HepG2 (cell line): Measurements from ENCODE around the gene ADI1. TPM values are rescaled to one million over a fixed set of nuclear protein-coding genes. Genes with fewer than 3 reads are reported as not detected.

Experiments
- ATF4 ChIP-seq, 2 experiments: fragments of 450-650 bp in 1 of 2; sonication (generic) in 1 of 2; formaldehyde crosslinking; IDR thresholded peaks; 2 replicates each; pipeline versions ENCODE4 v1.5.0 to v1.8.0; 2020 to 2022; ENCODE audit warnings: mild to moderate bottlenecking in 1 of 2, missing genetic modification reagents in 1 of 2
- CHCHD3 ChIP-seq: sonication (generic); formaldehyde crosslinking; IDR thresholded peaks from 2 replicates; pipeline ENCODE4 v1.8.0; 2022; ENCODE audit warnings: mild to moderate bottlenecking, missing genetic modification reagents, moderate library complexity
- EP300 ChIP-seq, 3 experiments: sonication (generic) in 1 of 3; formaldehyde crosslinking in 1 of 3; IDR thresholded peaks; 2 replicates each; pipeline versions ENCODE4 v1.5.1 to v1.6.1; 2011 to 2020; ENCODE audit warnings: low read depth in 2 of 3, low read length in 2 of 3, borderline replicate concordance in 1 of 3, improper control_type of control experiment in 1 of 3, mild to moderate bottlenecking in 1 of 3, missing genetic modification reagents in 1 of 3, moderate library complexity in 1 of 3
- EZH2 ChIP-seq: conservative IDR thresholded peaks from 2 replicates; pipeline ENCODE4 v1.6.1; 2012; ENCODE audit warnings: mild to moderate bottlenecking, low read depth, low read length, moderate library complexity
- IKZF1 ChIP-seq: fragments of 450-650 bp; IDR thresholded peaks from 2 replicates; pipeline ENCODE4 v1.7.1; 2016
- KLF9 ChIP-seq: IDR thresholded peaks from 2 replicates; pipeline ENCODE4 v1.6.1; 2016; ENCODE audit warnings: low read depth
- NFIB ChIP-seq: sonication (generic); formaldehyde crosslinking; IDR thresholded peaks from 2 replicates; pipeline ENCODE4 v1.9.0; 2021; ENCODE audit warnings: missing genetic modification reagents, mild to moderate bottlenecking, borderline replicate concordance
- NR1H2 ChIP-seq: sonication (generic); formaldehyde crosslinking; IDR thresholded peaks from 2 replicates; pipeline ENCODE4 v1.8.1; 2022; ENCODE audit warnings: low read depth, missing genetic modification reagents, borderline replicate concordance
- PHF21A ChIP-seq: sonication (generic); formaldehyde crosslinking; IDR thresholded peaks from 2 replicates; pipeline ENCODE4 v1.5.0; 2020; ENCODE audit warnings: mild to moderate bottlenecking, missing genetic modification reagents
- RFX3 ChIP-seq: IDR thresholded peaks from 2 replicates; pipeline ENCODE4 v1.6.1; 2016; ENCODE audit warnings: missing biosample characterization, missing genetic modification reagents
- SMAD1 ChIP-seq: sonication (generic); formaldehyde crosslinking; IDR thresholded peaks from 2 replicates; pipeline ENCODE4 v1.4.0; 2020; ENCODE audit warnings: missing genetic modification reagents, low read depth, mild to moderate bottlenecking, borderline replicate concordance
- ZKSCAN1 ChIP-seq: fragments of 150-350 bp; IDR thresholded peaks from 2 replicates; pipeline ENCODE4 v1.6.1; 2014; ENCODE audit warnings: low read length
- ZNF414 ChIP-seq: sonication (generic); formaldehyde crosslinking; IDR thresholded peaks from 2 replicates; pipeline ENCODE4 v1.5.0; 2020; ENCODE audit warnings: missing genetic modification reagents
- ZNF513 ChIP-seq: sonication (generic); formaldehyde crosslinking; conservative IDR thresholded peaks from 2 replicates; pipeline ENCODE4 v1.5.0; 2020; ENCODE audit warnings: missing genetic modification reagents
- ZNF768 ChIP-seq: sonication (generic); formaldehyde crosslinking; IDR thresholded peaks from 2 replicates; pipeline ENCODE4 v1.4.0; 2020; ENCODE audit warnings: missing genetic modification reagents
- ZNF784 ChIP-seq: sonication (generic); formaldehyde crosslinking; IDR thresholded peaks from 2 replicates; pipeline ENCODE4 v1.5.1; 2020; ENCODE audit warnings: missing genetic modification reagents, mild to moderate bottlenecking, borderline replicate concordance
- ZNF891 ChIP-seq: sonication (generic); formaldehyde crosslinking; IDR thresholded peaks from 2 replicates; pipeline ENCODE4 v1.5.0; 2020; ENCODE audit warnings: mild to moderate bottlenecking, missing genetic modification reagents
- polyA plus RNA-seq, 8 experiments: library from polyadenylated mRNA; depleted of rRNA in 3 of 8; stranded (reverse) in 7 of 8; unstranded in 1 of 8; fragments of >200 nt; fragmentation: Illumina TruSeq in 4 of 8; extraction: Trizol in 4 of 8; gene quantifications; 2 replicates each; pipeline versions ENCODE4 v1.2.1 to v1.2.3, GENCODE V29; 2011 to 2016; ENCODE audit warnings: low read depth in 4 of 8, missing spikeins in 1 of 8, mixed read lengths in 1 of 8; ENCODE audit not compliant: insufficient read depth in 1 of 8
- total RNA-seq, 5 experiments: library from RNA; depleted of rRNA; stranded (reverse); fragments of >200 nt; fragmentation: Illumina TruSeq; extraction: Trizol; gene quantifications; 2 replicates each; pipeline ENCODE4 v1.2.3, GENCODE V29; 2016; ENCODE audit warnings: low read depth in 1 of 5
- TF ChIP-seq, protein P1 (sequence below): sonication (generic); formaldehyde crosslinking; IDR thresholded peaks from 2 replicates; pipeline ENCODE4 v1.5.0; 2020; ENCODE audit warnings: missing genetic modification reagents
- TF ChIP-seq, protein P2 (sequence below): IDR thresholded peaks from 2 replicates; pipeline ENCODE4 v1.6.1; 2018; ENCODE audit warnings: missing genetic modification reagents, mild to moderate bottlenecking, missing compliant biosample characterization
- TF ChIP-seq, protein P3 (sequence below): sonication (generic); formaldehyde crosslinking; IDR thresholded peaks from 2 replicates; pipeline ENCODE4 v1.8.0; 2022; ENCODE audit warnings: mild to moderate bottlenecking, missing genetic modification reagents, moderate library complexity

ADI1 gene
- total and polyA plus RNA-seq, 2 of the 13 experiments (the other 11 are each of a cell fraction or from before 2014, with no cell fraction given), result 28.7 to 123 TPM

DNA sequence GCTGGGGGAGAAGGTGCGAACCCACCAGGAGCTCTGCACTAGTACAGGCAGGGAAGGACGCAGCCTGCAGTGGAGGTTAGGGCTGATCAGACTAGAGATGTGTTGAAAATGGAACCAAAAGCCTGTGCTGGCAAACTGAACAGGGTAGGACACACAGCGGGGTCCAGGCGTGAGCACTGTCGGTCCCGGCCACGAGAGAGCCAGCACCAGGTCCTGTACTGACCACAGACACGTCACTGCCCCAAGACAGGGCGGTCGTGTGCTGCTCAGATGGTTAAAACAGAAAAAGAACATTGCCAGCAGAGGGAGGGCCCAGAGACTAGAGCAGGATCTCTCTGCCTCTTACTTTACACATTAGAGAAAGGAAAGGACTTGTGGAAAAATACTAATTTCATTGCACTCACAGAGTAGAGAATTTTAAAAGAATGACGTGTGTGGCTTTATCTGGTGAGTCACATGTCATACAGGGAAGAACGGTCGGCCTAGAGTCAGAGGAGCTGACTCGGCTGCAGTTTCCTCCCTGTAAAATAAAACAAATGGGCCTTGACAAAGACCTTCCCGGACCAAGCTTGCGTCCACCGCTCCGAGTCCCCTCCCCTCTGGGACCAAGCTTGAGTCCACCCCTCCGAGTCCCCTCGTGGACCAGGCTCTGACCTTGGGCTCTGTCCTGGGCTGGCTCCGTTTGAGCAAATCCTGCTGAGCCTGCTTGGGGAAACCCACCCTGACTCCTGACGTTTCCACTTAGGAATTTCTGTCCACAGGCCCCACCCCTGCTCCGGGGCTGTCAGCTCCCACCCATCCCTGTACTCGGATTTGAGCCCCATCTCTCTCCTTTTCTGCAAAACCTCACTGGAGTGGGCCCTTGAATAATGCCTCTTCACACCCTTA lies 16.7 kb upstream of the ADI1 start (continued):
- no peak for TF ChIP-seq ZNF513 (CRISPR knock-in tag)
- TF ChIP-seq ZNF768 (CRISPR knock-in tag), result peak; percentile 60
- TF ChIP-seq, protein P1, sequence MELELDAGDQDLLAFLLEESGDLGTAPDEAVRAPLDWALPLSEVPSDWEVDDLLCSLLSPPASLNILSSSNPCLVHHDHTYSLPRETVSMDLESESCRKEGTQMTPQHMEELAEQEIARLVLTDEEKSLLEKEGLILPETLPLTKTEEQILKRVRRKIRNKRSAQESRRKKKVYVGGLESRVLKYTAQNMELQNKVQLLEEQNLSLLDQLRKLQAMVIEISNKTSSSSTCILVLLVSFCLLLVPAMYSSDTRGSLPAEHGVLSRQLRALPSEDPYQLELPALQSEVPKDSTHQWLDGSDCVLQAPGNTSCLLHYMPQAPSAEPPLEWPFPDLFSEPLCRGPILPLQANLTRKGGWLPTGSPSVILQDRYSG (CRISPR knock-in tag), result no peak; the same call in 1 of the 2 replicates
- TF ChIP-seq NFIB (CRISPR knock-in tag), result no peak
- TF ChIP-seq ZNF784 (CRISPR knock-in tag), result no peak
- no peak for TF ChIP-seq IKZF1
- no peak for TF ChIP-seq ZKSCAN1
- TF ChIP-seq PHF21A (CRISPR knock-in tag), result peak; percentile 69
- TF ChIP-seq RFX3 (CRISPR knock-in tag), result no peak
- TF ChIP-seq EP300 (IDR thresholded peaks at IDR 0.05; ENCODE audit: low read depth in 2 of 2, low read length in 2 of 2), result peak in 1 of 2 experiments; percentile 3; a peak in 1 of 4 replicates
- no peak for TF ChIP-seq EP300 (CRISPR knock-in tag; IDR thresholded peaks at IDR 0.05; ENCODE audit: borderline replicate concordance)
- TF ChIP-seq ZNF891, result no peak; the same call in 1 of the 2 replicates
- TF ChIP-seq, protein P2, sequence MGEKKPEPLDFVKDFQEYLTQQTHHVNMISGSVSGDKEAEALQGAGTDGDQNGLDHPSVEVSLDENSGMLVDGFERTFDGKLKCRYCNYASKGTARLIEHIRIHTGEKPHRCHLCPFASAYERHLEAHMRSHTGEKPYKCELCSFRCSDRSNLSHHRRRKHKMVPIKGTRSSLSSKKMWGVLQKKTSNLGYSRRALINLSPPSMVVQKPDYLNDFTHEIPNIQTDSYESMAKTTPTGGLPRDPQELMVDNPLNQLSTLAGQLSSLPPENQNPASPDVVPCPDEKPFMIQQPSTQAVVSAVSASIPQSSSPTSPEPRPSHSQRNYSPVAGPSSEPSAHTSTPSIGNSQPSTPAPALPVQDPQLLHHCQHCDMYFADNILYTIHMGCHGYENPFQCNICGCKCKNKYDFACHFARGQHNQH (CRISPR knock-in tag), result no peak; the same call in none of the 2 replicates
- TF ChIP-seq KLF9 (CRISPR knock-in tag), result no peak
- no peak for TF ChIP-seq NR1H2 (CRISPR knock-in tag)
- peak; percentile 71; the same call in 1 of the 2 replicates for TF ChIP-seq ZNF414 (CRISPR knock-in tag)
- no peak for TF ChIP-seq CHCHD3 (CRISPR knock-in tag)
- no peak for TF ChIP-seq ATF4 (CRISPR knock-in tag; IDR thresholded peaks at IDR 0.05)
- no peak for TF ChIP-seq EZH2
- no peak for TF ChIP-seq SMAD1 (CRISPR knock-in tag)
- TF ChIP-seq, protein P3, sequence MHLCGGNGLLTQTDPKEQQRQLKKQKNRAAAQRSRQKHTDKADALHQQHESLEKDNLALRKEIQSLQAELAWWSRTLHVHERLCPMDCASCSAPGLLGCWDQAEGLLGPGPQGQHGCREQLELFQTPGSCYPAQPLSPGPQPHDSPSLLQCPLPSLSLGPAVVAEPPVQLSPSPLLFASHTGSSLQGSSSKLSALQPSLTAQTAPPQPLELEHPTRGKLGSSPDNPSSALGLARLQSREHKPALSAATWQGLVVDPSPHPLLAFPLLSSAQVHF (CRISPR knock-in tag), result no peak
